Lung (tissue), 12 donors: ENCODE data around the gene BCORL1. TPM values are rescaled to one million over a fixed set of nuclear protein-coding genes. Genes with fewer than 3 reads are reported as not detected.

Experiments used
- ATAC-seq: fragments of 200-7000 bp; cut with Tn5 transposase; one replicate; pipeline ENCODE4 v1.9.1; 2020; ENCODE audit warnings: moderate number of reproducible peaks; ENCODE audit not compliant: insufficient read depth, low FRiP score
- DNase-seq, 3 donors: peaks; one replicate each; pipeline ENCODE4 v3.0.0-alpha.2; 2013 to 2017
- H3K27ac ChIP-seq, 2 donors: one replicate each; pipeline ENCODE4 v1.5.1; 2013; ENCODE audit warnings: mild to moderate bottlenecking in 2 of 2, moderate library complexity in 2 of 2, control low read depth in 1 of 2, inconsistent platforms in 1 of 2, low read depth in 1 of 2, low read length in 1 of 2
- H3K27me3 ChIP-seq, 3 donors: one replicate each; pipeline ENCODE4 v1.5.1; 2013; ENCODE audit warnings: low read length in 2 of 3; ENCODE audit not compliant: control insufficient read depth in 3 of 3, insufficient read depth in 3 of 3
- H3K36me3 ChIP-seq, 4 donors: one replicate each; pipeline ENCODE4 v1.5.1; 2013; ENCODE audit warnings: low read length in 4 of 4, mild to moderate bottlenecking in 1 of 4, moderate library complexity in 1 of 4; ENCODE audit not compliant: control insufficient read depth in 4 of 4, insufficient read depth in 4 of 4
- H3K4me1 ChIP-seq, 5 donors: one replicate each; pipeline ENCODE4 v1.5.1; 2013; ENCODE audit warnings: low read length in 5 of 5, mild to moderate bottlenecking in 2 of 5, moderate library complexity in 1 of 5; ENCODE audit not compliant: control insufficient read depth in 5 of 5, insufficient read depth in 5 of 5
- H3K4me3 ChIP-seq: one replicate; pipeline ENCODE4 v1.5.1; 2013; ENCODE audit warnings: mild to moderate bottlenecking, control low read depth, moderate library complexity
- H3K9ac ChIP-seq, 2 donors: one replicate each; pipeline ENCODE4 v1.5.1; 2013; ENCODE audit warnings: low read length in 2 of 2, control low read depth in 1 of 2; ENCODE audit not compliant: insufficient read depth in 1 of 2
- H3K9me3 ChIP-seq, 4 donors: one replicate each; pipeline ENCODE4 v1.5.1; 2013; ENCODE audit warnings: low read length in 3 of 4, mild to moderate bottlenecking in 1 of 4, moderate library complexity in 1 of 4; ENCODE audit not compliant: control insufficient read depth in 4 of 4, insufficient read depth in 3 of 4
- CTCF ChIP-seq: IDR thresholded peaks from 2 replicates; pipeline ENCODE4 v1.5.1; 2012; ENCODE audit warnings: mild to moderate bottlenecking; ENCODE audit errors: control extremely low read depth, extremely low read depth
- WGBS, 2 donors: extraction: QIAGEN DNeasy Blood & Tissue Kit; methylation state at CpG; one replicate each; pipeline ENCODE4 v1.1.7; 2013; 5-methylcytosine and 5-hydroxymethylcytosine counted together
- polyA plus RNA-seq, 2 donors: library from polyadenylated mRNA; stranded (reverse); fragments of 200-250 nt; gene quantifications; one replicate each; pipeline ENCODE4 v1.2.1, GENCODE V29; 2013
- total RNA-seq, 2 donors: library from RNA; depleted of rRNA in 1 of 2; stranded (reverse); fragments of >200 nt in 1 of 2; gene quantifications; one replicate each; pipeline ENCODE4 v1.2.1, GENCODE V29; 2014 to 2021
- donor health status: control.
- donor health status: control.
- donor health status: Bipolar disorder and iron deficiency.
- donor health status: healthy.
- donor health status: DM: yes; HTN: yes; CAD: no.

BCORL1 gene
- total and polyA plus RNA-seq, 4 donors = 2.3 to 11.8 (median 7.0) TPM

- Histone ChIP-seq H3K4me1 (peaks cover 0 to 7% (median 0%) of the 10 kb centered on the region in 5 donors), H3K27me3 (no peaks in the 10 kb centered on the region), H3K36me3 (no peaks in the 10 kb centered on the region), H3K9me3 (no peaks in the 10 kb centered on the region), H3K27ac (peak overlapping the region in 1 of 2 donors; percentile 74), H3K4me3 (no peak overlapping the region), H3K9ac (no peak overlapping the region)
- no peak for TF ChIP-seq CTCF
- whole genome bisulfite sequencing, 2 donors = 3 to 36% methylated on average over 7 to 10 of the region's 10 CpGs
- DNase-seq = peak in 1 of 3 donors; percentile 44
- ATAC-seq = peak; percentile 57
Observed at GRCh38 chrX:130091980-130092522, 109.6 kb downstream of the BCORL1 start.

- H3K9me3 ChIP-seq = no peaks in the 10 kb centered on the region
- H3K4me1 ChIP-seq = peaks cover 0 to 13% (median under 1%) of the 10 kb centered on the region in 5 donors
- ATAC-seq (no peak), DNase-seq (no peak)
- no peak overlapping the region for H3K27ac ChIP-seq
- no peak overlapping the region for H3K9ac ChIP-seq
- H3K27me3 ChIP-seq = no peaks in the 10 kb centered on the region
- no peak for TF ChIP-seq CTCF
- no peak overlapping the region for H3K4me3 ChIP-seq
- 47 to 76% methylated on average over 2 of the region's 2 CpGs for WGBS, 2 donors
- H3K36me3 ChIP-seq = no peaks in the 10 kb centered on the region
Observed at GRCh38 chrX:130093271-130093670, 110.8 kb downstream of the BCORL1 start.

- H3K9ac ChIP-seq = no peak overlapping the region
- TF ChIP-seq CTCF = no peak
Observed at GRCh38 chrX:130094696-130095095, 112.3 kb downstream of the BCORL1 start.

More at GRCh38 chrX:130094696-130095095, 112.3 kb downstream of the BCORL1 start:
- no peak overlapping the region for H3K27ac ChIP-seq
- H3K36me3 ChIP-seq = no peaks in the 10 kb centered on the region
- H3K9me3 ChIP-seq = no peaks in the 10 kb centered on the region
- no peak overlapping the region for H3K4me3 ChIP-seq
- no peaks in the 10 kb centered on the region for H3K27me3 ChIP-seq
- no peak for ATAC-seq
- DNase-seq = no peak
- 41 to 66% methylated on average over 7 to 8 of the region's 8 CpGs for WGBS, 2 donors
- peaks cover 0 to 18% (median 6%) of the 10 kb centered on the region in 5 donors for H3K4me1 ChIP-seq
